Progenitor cell of endocrine pancreas (in vitro differentiated cells): Measurements from ENCODE around the gene ALKBH4. TPM values are rescaled to one million over a fixed set of nuclear protein-coding genes. Genes with fewer than 3 reads are reported as not detected.

ENCODE experiments used
- DNase-seq: peaks from one replicate; pipeline ENCODE4 v3.0.0; 2021; ENCODE audit warnings: low spot score; ENCODE audit not compliant: unreplicated experiment
- H3K27ac Mint-ChIP-seq: 2 replicates; pipeline ENCODE4 v1.8.0; 2021; ENCODE audit warnings: mild to moderate bottlenecking, moderate library complexity, mixed read lengths
- H3K27me3 Mint-ChIP-seq: 2 replicates; pipeline ENCODE4 v1.8.0; 2021; ENCODE audit warnings: mixed read lengths
- H3K36me3 Mint-ChIP-seq: 2 replicates; pipeline ENCODE4 v1.8.0; 2022; ENCODE audit warnings: mixed read lengths; ENCODE audit not compliant: insufficient read depth
- H3K4me1 Mint-ChIP-seq: 2 replicates; pipeline ENCODE4 v1.8.0; 2021; ENCODE audit warnings: low read depth, mixed read lengths
- H3K4me3 Mint-ChIP-seq: 2 replicates; pipeline ENCODE4 v1.8.0; 2021; ENCODE audit warnings: low read depth, mild to moderate bottlenecking, moderate library complexity, mixed read lengths
- H3K9me3 Mint-ChIP-seq: 2 replicates; pipeline ENCODE4 v1.8.0; 2021; ENCODE audit warnings: low read depth, mixed read lengths
- CTCF ChIP-seq: fragments of 200-600 bp; sonication (generic); IDR thresholded peaks from one replicate; pipeline ENCODE4 v1.5.0; 2021; ENCODE audit warnings: antibody characterized with exemption, mild to moderate bottlenecking; ENCODE audit not compliant: unreplicated experiment
- total RNA-seq: library from RNA; stranded (reverse); gene quantifications from 2 replicates; pipeline ENCODE4 v1.2.1, GENCODE V29; 2021

Gene ALKBH4
- total RNA-seq, 1 donor from 2014 or later: 14.3 TPM

DNA sequence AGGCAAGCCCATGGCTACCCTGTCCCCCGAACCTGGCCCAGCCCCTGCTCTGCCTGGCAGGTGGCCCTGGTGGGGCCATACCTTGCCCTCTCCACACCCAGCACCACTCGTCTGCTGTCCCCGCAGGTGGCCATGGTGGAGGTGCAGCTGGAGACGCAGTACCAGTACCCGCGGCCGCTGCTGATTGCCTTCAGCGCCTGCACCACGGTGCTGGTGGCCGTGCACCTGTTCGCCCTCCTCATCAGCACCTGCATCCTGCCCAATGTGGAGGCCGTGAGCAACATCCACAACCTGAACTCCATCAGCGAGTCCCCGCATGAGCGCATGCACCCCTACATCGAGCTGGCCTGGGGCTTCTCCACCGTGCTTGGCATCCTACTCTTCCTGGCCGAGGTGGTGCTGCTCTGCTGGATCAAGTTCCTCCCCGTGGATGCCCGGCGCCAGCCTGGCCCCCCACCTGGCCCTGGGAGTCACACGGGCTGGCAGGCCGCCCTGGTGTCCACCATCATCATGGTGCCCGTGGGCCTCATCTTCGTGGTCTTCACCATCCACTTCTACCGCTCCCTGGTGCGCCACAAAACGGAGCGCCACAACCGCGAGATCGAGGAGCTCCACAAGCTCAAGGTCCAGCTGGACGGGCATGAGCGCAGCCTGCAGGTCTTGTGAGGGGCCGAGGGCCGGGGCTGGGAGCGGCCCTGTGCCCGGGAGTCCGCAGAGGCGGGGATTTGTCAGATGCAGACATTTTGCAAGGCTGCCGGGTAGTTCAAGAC is 18.1 kb downstream of the ALKBH4 start:
- H3K9me3 Mint-ChIP-seq: no peaks in the 10 kb centered on the region
- no peaks in the 10 kb centered on the region for H3K4me1 Mint-ChIP-seq
- TF ChIP-seq CTCF: no peak
- H3K4me3 Mint-ChIP-seq: no peak overlapping the region
- peaks cover 4% of the 10 kb centered on the region for H3K36me3 Mint-ChIP-seq
- H3K27me3 Mint-ChIP-seq: no peaks in the 10 kb centered on the region
- no peak for DNase-seq
- no peak overlapping the region for H3K27ac Mint-ChIP-seq

DNA sequence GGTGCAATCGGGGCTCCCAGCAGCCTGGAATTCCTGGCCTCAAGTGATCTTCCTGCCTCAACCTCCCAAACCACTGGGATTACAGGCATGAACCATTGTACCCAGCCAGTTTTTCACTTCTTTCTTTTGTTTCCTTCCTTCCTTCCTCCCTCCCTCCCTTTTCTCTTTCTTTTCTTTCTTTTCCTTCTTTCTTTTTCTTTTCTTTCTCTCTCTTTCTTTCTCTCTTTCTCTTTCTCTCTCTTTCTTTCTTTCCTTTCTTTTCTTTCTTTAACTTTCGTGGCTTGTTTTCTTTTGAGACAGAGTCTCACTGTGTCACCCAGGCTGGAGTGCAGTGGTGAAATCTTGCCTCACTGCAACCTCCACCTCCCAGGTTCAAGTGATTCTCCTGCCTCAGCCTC is 19.0 kb downstream of the ALKBH4 start:
- Mint-ChIP-seq H3K36me3 (peaks cover 4% of the 10 kb centered on the region), H3K27ac (no peak overlapping the region)
- TF ChIP-seq CTCF: no peak

DNA sequence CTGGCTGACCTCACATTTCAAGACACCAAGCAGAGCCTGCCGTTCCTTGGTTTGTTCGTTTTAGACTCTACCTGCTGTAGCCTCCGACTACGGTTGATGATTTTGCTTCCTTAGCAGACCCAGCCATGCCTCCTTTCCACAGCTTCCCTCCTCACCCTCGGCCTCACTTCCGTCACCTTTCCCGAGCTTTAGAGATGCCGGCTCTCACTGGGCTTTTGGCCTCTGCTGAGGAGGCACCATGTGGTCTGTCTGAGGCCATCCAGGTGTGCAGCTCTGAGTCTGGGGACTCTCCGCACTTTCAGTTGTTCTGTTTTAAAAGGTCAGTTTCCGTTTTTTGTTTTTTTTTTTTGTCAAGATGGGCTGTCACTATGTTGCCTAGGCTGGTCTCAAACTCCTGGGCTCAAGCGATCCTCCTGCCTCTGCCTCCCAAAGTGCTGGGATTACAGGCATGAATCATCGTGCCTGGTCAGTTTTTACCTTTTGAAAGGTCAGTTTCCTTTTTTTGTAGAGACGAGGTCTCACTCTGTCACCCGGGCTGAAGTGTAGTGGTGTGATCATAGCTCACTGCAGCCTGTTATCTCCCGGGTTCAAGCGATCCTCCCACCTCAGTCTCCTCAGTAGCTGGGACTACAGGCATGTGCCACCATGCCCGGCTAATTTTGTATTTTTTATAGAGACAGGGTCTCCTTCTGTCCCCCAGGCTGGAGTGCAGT is 19.5 kb downstream of the ALKBH4 start:
- no peak for DNase-seq
- peaks cover 4% of the 10 kb centered on the region for H3K36me3 Mint-ChIP-seq
- TF ChIP-seq CTCF: no peak
- no peak overlapping the region for H3K4me3 Mint-ChIP-seq
- H3K4me1 Mint-ChIP-seq: no peaks in the 10 kb centered on the region
- H3K9me3 Mint-ChIP-seq: no peaks in the 10 kb centered on the region
- H3K27me3 Mint-ChIP-seq: no peaks in the 10 kb centered on the region
- H3K27ac Mint-ChIP-seq: peak overlapping the region; percentile 23

More for the DNA sequence above, 19.0 kb downstream of the ALKBH4 start:
- Mint-ChIP-seq H3K4me3 (no peak overlapping the region), H3K4me1 (no peaks in the 10 kb centered on the region), H3K9me3 (no peaks in the 10 kb centered on the region), H3K27me3 (no peaks in the 10 kb centered on the region)
- DNase-seq: no peak

- Mint-ChIP-seq H3K9me3 (no peaks in the 10 kb centered on the region), H3K4me1 (no peaks in the 10 kb centered on the region), H3K36me3 (peaks cover 6% of the 10 kb centered on the region), H3K4me3 (no peak overlapping the region), H3K27ac (no peak overlapping the region), H3K27me3 (no peaks in the 10 kb centered on the region)
- TF ChIP-seq CTCF: no peak
- DNase-seq: no peak
Observed at GRCh38 chr7:102439963-102440795, 24.5 kb downstream of the ALKBH4 start.

- no peaks in the 10 kb centered on the region for H3K27me3 Mint-ChIP-seq
- peaks cover 11% of the 10 kb centered on the region for H3K4me1 Mint-ChIP-seq
- no peak for DNase-seq
- no peak for TF ChIP-seq CTCF
- H3K4me3 Mint-ChIP-seq: no peak overlapping the region
- peaks cover 3% of the 10 kb centered on the region for H3K36me3 Mint-ChIP-seq
- no peak overlapping the region for H3K27ac Mint-ChIP-seq
- H3K9me3 Mint-ChIP-seq: no peaks in the 10 kb centered on the region
Observed at GRCh38 chr7:102436118-102436517, 28.5 kb downstream of the ALKBH4 start.
